Mesendoderm (in vitro differentiated cells): Measurements from ENCODE around the gene NAA40.
A peak's percentile ranks its signal among the peaks of the same experiment; 100 is the strongest.

Source experiments
- DNase-seq: peaks from one replicate; pipeline ENCODE4 v3.0.0; 2013
- H2AK5ac ChIP-seq: 2 replicates; pipeline ENCODE4 v1.6.1; 2013; ENCODE audit warnings: low read length, inconsistent platforms
- H2BK120ac ChIP-seq: 2 replicates; pipeline ENCODE4 v1.6.1; 2013; ENCODE audit warnings: low read depth, mild to moderate bottlenecking, low read length, moderate library complexity, mixed read lengths
- H2BK15ac ChIP-seq: replicated peaks from 2 replicates; pipeline ENCODE4 v1.6.1; 2013; ENCODE audit warnings: low read depth, mild to moderate bottlenecking, moderate library complexity
- H2BK5ac ChIP-seq: 2 replicates; pipeline ENCODE4 v1.6.1; 2013; ENCODE audit warnings: low read length, inconsistent platforms
- H3K18ac ChIP-seq: 2 replicates; pipeline ENCODE4 v1.6.1; 2013; ENCODE audit warnings: mild to moderate bottlenecking, low read length, mixed read lengths
- H3K23ac ChIP-seq: one replicate; pipeline ENCODE4 v1.6.1; 2013; ENCODE audit warnings: low read length
- H3K27ac ChIP-seq: 2 replicates; pipeline ENCODE4 v1.5.1; 2013; ENCODE audit warnings: low read depth, mild to moderate bottlenecking, inconsistent platforms, low read length, moderate library complexity
- H3K27me3 ChIP-seq: 2 replicates; pipeline ENCODE4 v1.6.1; 2013; ENCODE audit warnings: low read length, control low read depth, mild to moderate bottlenecking, inconsistent platforms; ENCODE audit not compliant: insufficient read depth, poor library complexity
- H3K36me3 ChIP-seq: 2 replicates; pipeline ENCODE4 v1.6.1; 2013; ENCODE audit warnings: low read length, inconsistent platforms; ENCODE audit not compliant: control insufficient read depth, insufficient read depth
- H3K4ac ChIP-seq: one replicate; pipeline ENCODE4 v1.6.1; 2013; ENCODE audit warnings: low read depth, mild to moderate bottlenecking, low read length, moderate library complexity
- H3K4me1 ChIP-seq: 2 replicates; pipeline ENCODE4 v1.6.1; 2013; ENCODE audit warnings: low read depth, low read length, inconsistent platforms; ENCODE audit not compliant: control insufficient read depth
- H3K4me2 ChIP-seq: 2 replicates; pipeline ENCODE4 v1.6.1; 2013; ENCODE audit warnings: low read length
- H3K4me3 ChIP-seq: 2 replicates; pipeline ENCODE4 v1.5.1; 2013; ENCODE audit warnings: mild to moderate bottlenecking, low read length
- H3K56ac ChIP-seq: one replicate; pipeline ENCODE4 v1.6.1; 2013; ENCODE audit warnings: low read length
- H3K79me1 ChIP-seq: 2 replicates; pipeline ENCODE4 v1.6.1; 2013; ENCODE audit warnings: low read length, inconsistent platforms
- H3K79me2 ChIP-seq: 2 replicates; pipeline ENCODE4 v1.6.1; 2013; ENCODE audit warnings: mild to moderate bottlenecking, low read length; ENCODE audit not compliant: control insufficient read depth, insufficient read depth
- H3K9ac ChIP-seq: 2 replicates; pipeline ENCODE4 v1.6.1; 2013; ENCODE audit warnings: low read length, inconsistent platforms
- H4K5ac ChIP-seq: one replicate; pipeline ENCODE4 v1.6.1; 2013; ENCODE audit warnings: low read length
- H4K8ac ChIP-seq: one replicate; pipeline ENCODE4 v1.6.1; 2013; ENCODE audit warnings: low read depth, mild to moderate bottlenecking, control low read depth, low read length, moderate library complexity
- WGBS: extraction: QIAGEN DNeasy Blood & Tissue Kit; methylation state at CpG from one replicate; pipeline ENCODE4 v1.1.7; 2013; ENCODE audit warnings: low lambda C conversion rate, missing lambda C conversion rate; ENCODE audit not compliant: insufficient coverage; ENCODE audit errors: extremely low coverage; 5-methylcytosine and 5-hydroxymethylcytosine counted together

Gene NAA40

DNA sequence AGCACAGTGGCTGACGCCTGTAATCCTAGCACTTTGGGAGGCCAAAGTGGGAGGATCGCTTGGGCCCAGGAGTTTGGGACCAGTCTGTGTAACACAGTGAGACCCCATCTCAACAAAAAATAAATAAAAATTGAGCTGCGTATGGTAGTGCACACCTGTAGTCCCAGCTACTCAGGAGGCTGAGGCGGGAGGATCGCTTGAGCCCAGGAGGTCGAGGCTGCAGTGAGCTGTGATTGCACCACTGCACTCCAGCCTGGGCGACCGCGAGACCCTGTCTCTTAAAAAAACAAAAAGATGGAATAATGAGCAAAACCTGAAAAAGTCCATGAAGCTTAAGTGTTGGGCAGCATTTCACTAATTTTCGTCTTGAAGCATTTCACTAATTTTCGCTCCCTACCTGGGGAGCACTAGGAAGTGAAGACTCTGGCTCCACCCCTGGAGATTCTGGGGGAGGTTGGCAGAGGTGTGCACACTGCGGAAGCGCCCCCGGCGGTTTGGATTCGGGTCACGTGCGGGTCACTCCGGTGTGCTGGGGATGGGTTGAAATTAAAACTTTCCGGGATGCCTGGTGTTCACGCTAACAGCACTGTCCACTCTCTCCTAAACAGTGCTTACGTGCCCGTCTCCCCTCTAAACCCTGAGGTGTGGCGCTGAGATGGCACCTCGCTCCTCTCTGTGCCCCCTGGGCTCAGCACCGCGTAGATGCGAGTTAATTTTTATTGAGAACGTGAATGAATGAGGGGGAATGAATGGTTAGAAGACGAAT, 906 bp upstream of the NAA40 start:
- DNase-seq = peak; percentile 56
- peak overlapping the region; percentile 56 for H3K27ac ChIP-seq
- H3K79me2 ChIP-seq = peaks cover 20% of the 10 kb centered on the region

DNA sequence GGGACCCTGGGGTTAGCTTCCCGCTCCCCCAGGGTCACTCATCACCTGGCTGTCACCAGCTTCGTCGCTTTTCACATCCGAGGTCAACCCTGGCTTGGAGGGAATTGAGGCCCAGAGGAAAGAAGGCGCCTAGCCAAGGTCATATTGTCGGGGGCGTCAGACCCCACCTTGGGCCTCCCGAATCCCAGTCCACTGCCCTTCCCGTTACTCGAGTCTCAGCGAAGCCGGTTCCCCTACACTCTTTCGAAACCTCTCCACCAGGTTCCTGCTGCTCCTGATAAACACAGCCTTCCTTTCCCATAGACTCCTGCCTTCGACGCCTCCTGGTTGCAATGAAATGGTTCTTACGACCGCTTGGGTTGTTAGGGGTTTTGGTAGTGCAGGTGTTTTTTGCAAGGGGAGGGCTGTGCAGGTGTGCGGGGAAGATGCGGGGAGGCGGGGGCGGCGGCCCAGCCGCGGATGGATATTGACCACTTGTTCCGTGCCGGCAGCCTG, 642 bp downstream of the NAA40 start:
- Histone ChIP-seq H3K79me2 (peaks cover 25% of the 10 kb centered on the region), H3K23ac (no peak overlapping the region), H4K5ac (no peak overlapping the region), H2AK5ac (peak overlapping the region; percentile 88), H3K27ac (no peak overlapping the region), H3K18ac (peak overlapping the region; percentile 85), H3K4ac (no peak overlapping the region), H3K4me2 (peak overlapping the region; percentile 98), H2BK120ac (no peak overlapping the region), H3K9ac (peak overlapping the region; percentile 83), H2BK5ac (no peak overlapping the region), H3K36me3 (no peaks in the 10 kb centered on the region), H3K27me3 (no peaks in the 10 kb centered on the region), H3K4me3 (peak overlapping the region; percentile 89), H3K79me1 (peaks cover 24% of the 10 kb centered on the region), H4K8ac (no peak overlapping the region), H3K56ac (peak overlapping the region; percentile 94), H2BK15ac (no peak overlapping the region), H3K4me1 (no peaks in the 10 kb centered on the region)
- DNase-seq = peak; percentile 47
- WGBS = no CpG with 5 or more reads among the region's 26 CpGs

More for the DNA sequence above, 906 bp upstream of the NAA40 start:
- Histone ChIP-seq H3K18ac (no peak overlapping the region), H4K8ac (no peak overlapping the region), H2BK120ac (no peak overlapping the region), H3K23ac (peak overlapping the region; percentile 89), H4K5ac (no peak overlapping the region), H3K36me3 (no peaks in the 10 kb centered on the region), H2AK5ac (peak overlapping the region; percentile 51), H3K56ac (peak overlapping the region; percentile 98), H3K9ac (peak overlapping the region; percentile 89), H3K4me1 (no peaks in the 10 kb centered on the region), H3K27me3 (no peaks in the 10 kb centered on the region), H3K4ac (no peak overlapping the region), H3K79me1 (peaks cover 16% of the 10 kb centered on the region), H2BK15ac (no peak overlapping the region), H3K4me2 (peak overlapping the region; percentile 100), H2BK5ac (peak overlapping the region; percentile 76), H3K4me3 (peak overlapping the region; percentile 76)
- WGBS = no CpG with 5 or more reads among the region's 30 CpGs

DNA sequence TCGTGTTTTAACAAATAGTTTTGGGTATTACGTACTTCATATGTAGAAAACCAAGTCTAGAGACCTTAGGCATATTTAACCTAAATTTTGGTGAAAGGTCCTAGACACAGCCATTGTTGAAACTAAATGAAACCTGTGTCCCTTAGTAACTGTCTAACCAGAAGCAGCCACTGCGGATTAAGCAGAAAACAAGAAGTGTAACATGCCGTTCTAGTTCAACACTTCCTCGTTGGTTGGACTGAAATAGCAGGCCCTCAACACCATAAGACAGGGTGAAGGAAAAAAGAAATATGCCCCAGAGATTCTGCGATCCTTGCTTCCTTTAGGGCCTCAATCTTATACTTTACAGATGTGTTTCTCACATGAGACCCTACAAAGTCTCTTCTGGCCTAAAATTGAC, 2.0 kb downstream of the NAA40 start:
- H3K27me3 ChIP-seq = no peaks in the 10 kb centered on the region
- WGBS = no CpG with 5 or more reads among the region's 6 CpGs

DNA sequence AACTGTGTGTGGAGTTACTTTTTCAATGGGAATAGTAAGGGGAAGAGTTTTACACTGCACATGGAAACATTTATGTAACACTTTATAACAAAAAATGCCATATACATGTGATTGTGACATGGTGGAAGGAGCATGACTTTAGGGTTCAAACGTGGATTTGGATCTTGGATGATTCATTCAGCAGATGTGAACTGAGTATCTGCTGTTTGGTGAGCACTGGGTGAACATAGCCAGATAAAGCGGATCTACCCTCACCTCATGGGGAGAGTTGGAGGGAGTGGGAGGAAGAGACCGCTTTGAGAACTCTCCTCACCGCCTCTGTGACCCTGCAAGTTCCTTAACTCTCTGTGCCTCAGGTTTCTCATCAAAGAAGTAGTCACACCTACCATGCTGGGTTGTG, 3.1 kb downstream of the NAA40 start:
- no peak overlapping the region for H3K4me2 ChIP-seq
- no peak overlapping the region for H4K8ac ChIP-seq
- no peak overlapping the region for H3K4ac ChIP-seq
- peaks cover 3% of the 10 kb centered on the region for H3K36me3 ChIP-seq
- WGBS = no CpG with 5 or more reads among the region's 4 CpGs
- H3K79me2 ChIP-seq = peaks cover 25% of the 10 kb centered on the region
- H3K18ac ChIP-seq = no peak overlapping the region
- H3K4me1 ChIP-seq = no peaks in the 10 kb centered on the region
- no peak overlapping the region for H2AK5ac ChIP-seq
- no peak overlapping the region for H2BK5ac ChIP-seq
- H3K27ac ChIP-seq = no peak overlapping the region
- DNase-seq = no peak
- no peak overlapping the region for H2BK15ac ChIP-seq
- H3K4me3 ChIP-seq = no peak overlapping the region
- H3K79me1 ChIP-seq = peaks cover 26% of the 10 kb centered on the region
- H3K23ac ChIP-seq = no peak overlapping the region
- H3K56ac ChIP-seq = no peak overlapping the region
- no peak overlapping the region for H2BK120ac ChIP-seq
- H4K5ac ChIP-seq = no peak overlapping the region
- H3K9ac ChIP-seq = no peak overlapping the region
- no peaks in the 10 kb centered on the region for H3K27me3 ChIP-seq

More for the DNA sequence above, 2.0 kb downstream of the NAA40 start:
- Histone ChIP-seq H3K36me3 (no peaks in the 10 kb centered on the region), H2BK15ac (no peak overlapping the region), H3K27ac (no peak overlapping the region), H4K8ac (no peak overlapping the region), H3K56ac (no peak overlapping the region), H3K9ac (no peak overlapping the region), H3K18ac (no peak overlapping the region), H2BK5ac (no peak overlapping the region), H3K79me2 (peaks cover 25% of the 10 kb centered on the region), H2AK5ac (no peak overlapping the region), H3K23ac (no peak overlapping the region), H3K79me1 (peaks cover 26% of the 10 kb centered on the region), H3K4me2 (no peak overlapping the region), H2BK120ac (no peak overlapping the region), H4K5ac (no peak overlapping the region), H3K4ac (no peak overlapping the region), H3K4me3 (no peak overlapping the region), H3K4me1 (no peaks in the 10 kb centered on the region)
- DNase-seq = no peak

DNA sequence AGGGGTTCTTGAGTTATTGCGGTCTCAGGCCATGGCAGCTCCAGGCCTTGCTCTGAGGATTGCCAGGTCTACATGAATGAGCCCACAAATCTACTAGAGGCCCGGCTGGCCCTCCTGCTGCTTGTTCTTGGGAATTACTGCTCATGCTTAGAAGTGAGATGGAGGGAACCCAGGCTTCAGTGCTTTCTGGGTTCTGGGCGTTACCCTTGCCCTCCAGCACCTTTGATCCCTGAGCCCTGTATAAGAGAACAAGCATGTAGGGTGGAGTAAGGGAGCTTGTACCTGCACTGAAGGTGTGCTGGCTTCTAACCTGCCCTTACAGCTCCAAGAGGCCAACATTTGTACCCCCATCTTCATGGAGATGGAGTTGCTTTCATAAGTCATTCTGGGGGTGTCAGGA, 4.0 kb downstream of the NAA40 start:
- Histone ChIP-seq H3K79me1 (peaks cover 26% of the 10 kb centered on the region), H4K8ac (no peak overlapping the region), H2AK5ac (no peak overlapping the region), H4K5ac (no peak overlapping the region), H3K23ac (no peak overlapping the region), H3K36me3 (peaks cover 3% of the 10 kb centered on the region), H3K18ac (no peak overlapping the region), H2BK5ac (no peak overlapping the region), H3K79me2 (peaks cover 25% of the 10 kb centered on the region), H3K4me2 (no peak overlapping the region), H3K4ac (no peak overlapping the region), H3K27me3 (no peaks in the 10 kb centered on the region), H2BK120ac (no peak overlapping the region), H3K56ac (peak overlapping the region; percentile 5), H3K4me1 (no peaks in the 10 kb centered on the region), H3K27ac (no peak overlapping the region), H3K9ac (no peak overlapping the region), H3K4me3 (no peak overlapping the region), H2BK15ac (no peak overlapping the region)
- no CpG with 5 or more reads among the region's 3 CpGs for WGBS
- DNase-seq = no peak
